GM18858 (cell line): ENCODE data around the gene MLH1.
"Not testable (repeated sequence)": the region's sequence is repeated elsewhere in the genome, so short reads cannot be mapped to it uniquely, and the experiment has no call there.

ENCODE experiments used
- ATAC-seq: cut with Tn5 transposase; IDR thresholded peaks from one replicate; pipeline ENCODE4 v1.9.1; 2021; ENCODE audit not compliant: unreplicated experiment

The MLH1 gene

DNA sequence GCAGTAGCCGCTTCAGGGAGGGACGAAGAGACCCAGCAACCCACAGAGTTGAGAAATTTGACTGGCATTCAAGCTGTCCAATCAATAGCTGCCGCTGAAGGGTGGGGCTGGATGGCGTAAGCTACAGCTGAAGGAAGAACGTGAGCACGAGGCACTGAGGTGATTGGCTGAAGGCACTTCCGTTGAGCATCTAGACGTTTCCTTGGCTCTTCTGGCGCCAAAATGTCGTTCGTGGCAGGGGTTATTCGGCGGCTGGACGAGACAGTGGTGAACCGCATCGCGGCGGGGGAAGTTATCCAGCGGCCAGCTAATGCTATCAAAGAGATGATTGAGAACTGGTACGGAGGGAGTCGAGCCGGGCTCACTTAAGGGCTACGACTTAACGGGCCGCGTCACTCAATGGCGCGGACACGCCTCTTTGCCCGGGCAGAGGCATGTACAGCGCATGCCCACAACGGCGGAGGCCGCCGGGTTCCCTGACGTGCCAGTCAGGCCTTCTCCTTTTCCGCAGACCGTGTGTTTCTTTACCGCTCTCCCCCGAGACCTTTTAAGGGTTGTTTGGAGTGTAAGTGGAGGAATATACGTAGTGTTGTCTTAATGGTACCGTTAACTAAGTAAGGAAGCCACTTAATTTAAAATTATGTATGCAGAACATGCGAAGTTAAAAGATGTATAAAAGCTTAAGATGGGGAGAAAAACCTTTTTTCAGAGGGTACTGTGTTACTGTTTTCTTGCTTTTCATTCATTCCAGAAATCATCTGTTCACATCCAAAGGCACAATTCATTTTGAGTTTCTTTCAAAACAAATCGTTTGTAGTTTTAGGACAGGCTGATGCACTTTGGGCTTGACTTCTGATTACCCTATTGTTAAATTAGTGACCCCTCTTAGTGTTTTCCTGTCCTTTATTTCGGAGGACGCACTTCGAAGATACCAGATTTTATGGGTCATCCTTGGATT, at the start of gene MLH1:
TSS of gene MLH1 (plus strand) at position 193 of the 958 bp plus-strand sequence. CDS start at position 223, 30 bp downstream.
- ATAC-seq: peak; percentile 90

DNA sequence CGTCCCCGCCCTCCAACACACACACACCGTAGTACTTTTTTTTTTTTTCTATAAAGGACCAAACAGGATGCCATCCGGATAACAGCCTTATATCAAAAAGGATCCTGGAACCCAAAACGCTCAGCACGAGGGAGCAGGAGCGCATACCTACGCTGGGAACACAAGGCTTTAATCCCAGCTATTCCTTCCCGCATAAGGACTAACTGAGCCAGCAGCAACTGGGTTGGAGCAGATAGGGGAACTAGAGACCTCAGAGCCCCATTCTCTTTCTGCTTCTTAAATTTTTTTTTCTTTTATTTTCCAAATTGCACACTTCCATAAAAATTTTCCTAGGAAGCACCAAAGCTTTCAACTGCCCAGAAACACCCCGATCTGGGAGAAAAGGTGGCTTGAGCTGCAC, 49.7 kb upstream of the MLH1 start:
- no peak for ATAC-seq

- ATAC-seq: peak; percentile 32
Measured at GRCh38 chr3:36944012-36944640, 49.2 kb upstream of the MLH1 start.

GRCh38 chr3:36944641-36945270, 48.6 kb upstream of the MLH1 start, which contains the start of gene TRANK1:
TRANK1 (minus strand) TSS chr3:36945054; CDS start chr3:36944809, 245 bp downstream.
- peak; percentile 64 for ATAC-seq

DNA sequence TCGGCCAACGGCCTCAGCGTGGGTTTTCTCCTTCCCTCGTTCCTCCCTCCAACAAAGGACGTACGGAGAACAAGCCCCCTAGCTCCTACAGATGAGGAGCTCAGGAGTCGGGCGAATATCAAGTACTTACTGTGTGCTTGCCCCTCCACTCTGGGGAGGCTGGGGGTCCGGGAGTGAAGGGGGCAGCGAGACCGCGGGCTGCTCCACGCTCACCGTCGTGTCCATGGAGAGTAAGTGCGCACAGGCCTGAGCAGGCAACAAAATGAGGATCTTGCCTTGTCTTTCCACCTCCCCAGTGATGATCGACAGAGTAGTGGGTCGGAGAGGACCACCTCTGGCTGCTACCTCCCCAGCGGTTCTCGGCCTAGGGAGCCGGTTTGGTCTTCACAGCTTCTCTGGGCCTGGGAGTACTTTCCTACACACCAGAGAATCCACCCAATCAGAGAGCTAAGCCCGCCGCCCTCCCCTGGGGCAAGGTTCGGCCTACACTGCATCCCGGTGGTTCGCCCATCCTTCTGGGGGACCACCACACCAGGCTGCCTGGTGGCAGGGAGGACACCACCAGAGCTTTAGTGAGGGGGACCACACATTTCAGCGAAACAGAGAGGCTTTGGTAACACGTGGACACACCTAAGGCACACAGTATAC, 47.9 kb upstream of the MLH1 start:
- no peak for ATAC-seq

- ATAC-seq: not testable (repeated sequence)
Measured at GRCh38 chr3:36947814-36948213, 45.5 kb upstream of the MLH1 start.

DNA sequence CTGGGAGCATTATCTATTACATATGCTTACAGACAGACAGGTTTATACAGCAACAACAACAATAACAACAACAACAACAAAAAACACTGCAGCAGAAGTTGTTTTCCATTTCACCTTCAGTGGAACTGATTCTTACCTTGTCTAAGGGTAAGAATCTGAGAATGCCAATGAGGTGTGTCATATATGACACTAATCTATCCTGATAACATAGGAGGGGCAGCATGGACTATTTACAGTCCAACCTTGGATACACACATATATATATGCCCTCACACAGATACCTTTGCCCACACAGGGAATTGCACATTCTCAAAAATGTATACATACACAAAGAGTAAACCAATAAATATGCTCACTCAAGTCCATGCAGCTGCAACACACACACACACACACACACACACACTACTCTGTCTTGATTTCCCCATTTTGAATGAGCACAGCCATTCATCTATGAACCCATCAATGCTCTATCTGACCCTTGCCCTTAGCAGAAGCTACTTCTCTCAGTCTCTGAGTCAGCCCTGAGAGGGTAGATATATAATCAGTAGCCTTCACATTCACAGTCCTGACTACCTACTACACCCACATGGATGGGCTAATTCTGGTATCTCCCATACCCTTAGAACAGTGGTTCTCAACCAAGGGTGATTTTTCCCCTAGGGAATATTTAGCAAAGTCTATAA, 38.7 kb upstream of the MLH1 start:
- no peak for ATAC-seq

DNA sequence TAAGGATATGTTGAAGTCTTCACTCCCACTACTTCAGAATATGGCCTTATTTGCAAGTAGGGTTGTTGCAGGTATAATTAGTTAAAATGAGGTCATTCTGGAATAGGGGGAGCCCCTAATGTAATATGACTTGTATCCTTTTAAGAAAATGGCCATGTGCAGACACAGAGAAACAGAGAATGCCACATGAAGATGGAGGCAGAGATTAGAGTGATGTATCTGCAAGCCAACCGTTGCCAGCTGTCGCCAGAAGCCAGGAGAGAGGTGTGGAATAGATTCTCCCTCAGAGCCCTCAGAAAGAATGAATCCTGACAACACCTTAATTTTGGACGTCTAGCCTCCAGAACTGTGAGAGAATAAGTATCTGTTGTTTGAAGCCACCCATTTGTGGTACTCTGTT, 37.2 kb upstream of the MLH1 start:
- no peak for ATAC-seq

DNA sequence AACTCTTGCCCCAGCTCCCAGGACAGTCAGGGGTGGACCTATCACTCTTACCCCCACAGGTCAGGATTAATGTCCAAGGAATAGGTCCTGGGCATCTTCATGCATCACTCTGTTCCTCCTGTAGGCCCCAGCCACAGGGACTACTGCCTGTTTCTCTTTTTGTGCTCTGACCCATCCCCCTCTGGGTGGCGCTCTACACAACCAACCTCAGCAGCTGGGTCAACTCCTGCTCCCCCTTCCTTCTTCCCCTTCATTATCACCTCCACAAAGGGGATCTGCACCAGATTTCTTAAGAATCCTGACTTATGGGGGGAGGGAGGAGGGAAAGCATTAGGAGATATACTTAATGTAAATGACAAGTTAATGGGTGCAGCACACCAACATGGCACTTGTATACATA, 36.3 kb upstream of the MLH1 start:
- ATAC-seq: no peak

DNA sequence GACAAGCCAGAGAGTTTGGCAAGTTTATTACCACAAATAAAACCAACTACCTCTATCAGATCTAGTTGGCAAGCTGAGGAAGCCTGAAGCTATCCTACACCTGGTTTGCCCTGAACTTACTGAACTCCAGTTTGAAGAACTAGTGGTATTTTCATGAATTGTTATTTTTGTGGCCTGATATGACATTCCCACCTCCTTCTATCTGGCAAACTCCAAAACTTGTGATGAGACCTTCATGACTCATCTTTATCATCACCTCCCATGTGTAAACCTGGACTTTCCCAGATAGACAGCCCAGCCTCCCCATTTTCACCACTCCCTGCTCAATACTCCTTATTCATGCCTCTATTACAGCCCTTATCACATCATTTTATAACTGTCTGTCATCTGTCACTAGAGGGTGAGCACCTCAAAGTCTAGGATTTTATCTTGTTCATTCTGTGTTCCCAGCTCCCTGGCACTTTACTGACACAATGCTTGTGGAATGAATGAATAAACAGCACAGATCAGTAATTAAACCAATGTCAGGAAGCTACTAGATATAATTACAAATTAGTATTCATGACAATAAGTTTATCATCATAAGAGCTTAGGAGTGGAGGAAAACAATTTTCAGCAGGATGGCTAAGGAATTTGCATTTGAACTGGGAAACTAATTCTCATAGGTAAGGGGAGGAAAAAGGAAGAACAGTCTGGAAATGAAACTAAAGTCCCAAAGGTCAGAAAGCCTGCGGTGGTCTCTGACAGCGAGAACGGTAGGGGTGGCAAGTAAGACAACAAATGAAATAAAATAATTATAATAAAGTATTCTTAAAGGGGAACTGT, 35.2 kb upstream of the MLH1 start:
- no peak for ATAC-seq

DNA sequence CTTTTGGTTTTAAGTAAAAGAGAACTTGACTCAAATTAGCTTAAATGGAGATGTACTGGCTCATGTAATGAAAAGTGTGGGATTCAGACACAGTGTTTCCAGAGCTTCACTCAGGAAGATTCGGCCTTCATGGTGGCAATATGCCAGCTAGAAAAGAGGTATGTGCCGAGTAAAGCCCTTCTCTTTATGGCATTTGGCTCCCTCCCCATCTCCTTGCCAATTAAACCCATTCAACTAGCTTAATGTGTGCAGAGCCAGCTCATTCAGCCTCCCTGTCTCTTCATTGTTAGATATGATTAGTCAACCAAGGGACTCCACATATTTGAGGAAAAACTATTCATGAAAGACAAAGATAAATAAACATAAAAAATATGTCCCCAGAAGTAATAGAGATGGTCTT, 33.5 kb upstream of the MLH1 start:
- no peak for ATAC-seq

DNA sequence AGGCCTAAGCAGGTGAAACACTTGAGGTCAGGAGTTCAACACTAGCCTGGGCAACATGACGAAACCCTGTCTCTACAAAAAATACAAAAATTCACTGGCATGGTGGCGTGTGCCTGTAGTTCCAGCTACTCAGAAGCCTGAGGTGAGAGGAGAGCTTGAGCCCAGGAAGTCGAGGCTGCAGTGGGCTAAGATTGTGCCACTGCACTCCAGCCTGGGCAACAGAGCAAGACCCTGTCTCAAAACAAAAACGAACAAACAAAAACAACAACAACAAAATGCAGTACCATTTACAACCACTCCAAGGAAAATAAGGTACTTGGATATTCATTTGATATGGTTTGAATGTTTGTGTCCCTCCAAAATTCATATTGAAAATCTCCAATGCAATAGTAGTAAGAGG, 32.8 kb upstream of the MLH1 start:
- ATAC-seq: no peak

DNA sequence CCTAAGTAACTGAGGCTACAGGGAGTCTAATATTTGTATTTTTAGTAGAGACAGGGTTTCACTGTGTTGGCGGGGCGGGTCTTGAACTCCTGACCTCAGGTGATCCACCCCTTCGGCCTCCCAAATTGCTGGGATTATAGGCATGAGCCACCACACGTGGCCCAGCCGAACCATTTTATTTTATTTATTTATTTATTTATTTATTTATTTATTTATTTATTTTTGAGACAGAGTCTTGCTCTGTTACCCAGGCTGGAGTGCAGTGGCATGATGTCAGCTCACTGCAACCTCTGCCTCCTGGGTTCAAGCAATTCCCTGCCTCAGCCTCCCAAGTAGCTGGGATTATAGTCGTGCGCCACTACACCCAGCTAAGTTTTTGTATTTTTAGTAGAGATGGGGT, 30.3 kb upstream of the MLH1 start:
- ATAC-seq: not testable (repeated sequence)

- no peak for ATAC-seq
Measured at GRCh38 chr3:36964331-36964730, 29.0 kb upstream of the MLH1 start.

- ATAC-seq: no peak
Measured at GRCh38 chr3:36964817-36965216, 28.5 kb upstream of the MLH1 start.

GRCh38 chr3:36965440-36965839, 27.9 kb upstream of the MLH1 start:
- no peak for ATAC-seq

DNA sequence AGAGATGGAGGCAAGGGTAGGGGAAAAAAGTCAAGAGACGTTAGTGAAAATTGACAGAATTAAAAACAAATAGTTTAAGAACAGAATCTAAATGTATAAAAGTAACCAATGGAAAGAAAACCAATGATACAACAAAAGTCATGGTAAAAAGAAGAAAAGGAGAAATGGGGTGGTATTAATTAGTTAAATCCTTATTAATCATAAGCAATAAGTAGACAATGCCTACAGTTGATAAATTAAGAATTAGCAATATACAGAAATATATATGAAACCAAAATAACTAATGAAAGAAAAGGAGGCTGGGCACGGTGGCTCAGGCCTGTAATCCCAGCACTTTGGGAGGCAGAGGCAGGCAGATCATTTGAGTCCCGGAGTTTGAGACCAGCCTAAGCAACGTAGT, 24.2 kb upstream of the MLH1 start:
- ATAC-seq: no peak

- peak; percentile 100 for ATAC-seq
Measured at GRCh38 chr3:36969540-36970432, 23.5 kb upstream of the MLH1 start.

- no peak for ATAC-seq
Measured at GRCh38 chr3:36972163-36972562, 21.2 kb upstream of the MLH1 start.
